ENCODE measurements around the gene APRT. TPM values are rescaled to one million over a fixed set of nuclear protein-coding genes. Genes with fewer than 3 reads are reported as not detected.

The APRT gene
- total and polyA plus RNA-seq, 9 of the 15 experiments (the other 6 are each of a cell fraction or from before 2014, with no cell fraction given): 41.7 to 409 (median 146) TPM

- in situ Hi-C loops (cut with MboI) (loop anchor here (5.0 to 10.0 kb wide), 2 partner anchors 356 to 404 kb away; partner anchors contain the start of gene ZNF778), intact Hi-C loops (cut with micrococcal nuclease) (loop anchor here (5.0 to 10.0 kb wide), 3 partner anchors 166 to 696 kb away; partner anchors contain the start of genes CBFA2T3 and SPG7)
- no peak for FAIRE-seq
- Histone ChIP-seq H3K27ac (ENCODE audit: extremely low read depth, low read depth, low read length) (peak overlapping the region; percentile 94), H3K9ac (ENCODE audit: insufficient read depth in 1 of 2, low read depth in 2 of 2, low read length in 2 of 2) (peak overlapping the region; percentile 86 to 99), H2AFZ (ENCODE audit: low read depth, low read length) (peak overlapping the region; percentile 98), H4K20me1 (replicated peaks; ENCODE audit: control insufficient read depth, insufficient read depth, low read length) (peaks cover 30% of the 10 kb centered on the region; the same call in 1 of the 2 replicates), H3K9me3 (replicated peaks; ENCODE audit: control insufficient read depth, insufficient read depth, low read depth, low read length) (no peaks in the 10 kb centered on the region), H3K4me1 (replicated peaks in 1 of 2; ENCODE audit: control insufficient read depth in 2 of 2, insufficient read depth in 2 of 2, low read length in 2 of 2) (peaks cover 14 to 82% of the 10 kb centered on the region in 2 experiments), H3K27me3 (ENCODE audit: control insufficient read depth in 2 of 2, insufficient read depth in 2 of 2, low read length in 2 of 2) (no peaks in the 10 kb centered on the region; a peak in 1 of 5 replicates), H3K4me2 (ENCODE audit: insufficient read depth, low read length) (peak overlapping the region; percentile 96), H3K79me2 (ENCODE audit: control insufficient read depth, insufficient read depth, low read length) (peaks cover 47% of the 10 kb centered on the region), H3K4me3 (peak overlapping the region; percentile 64), H3K36me3 (ENCODE audit: control insufficient read depth, insufficient read depth, low read length) (peaks cover 49% of the 10 kb centered on the region; the same call in 2 of the 3 replicates), H3K9me1 (ENCODE audit: control insufficient read depth, insufficient read depth, low read length) (no peaks in the 10 kb centered on the region)
- ATAC-seq: peak; percentile 48
- POLR2A ChIA-PET: interaction anchor here (0.6 to 6.1 kb wide), 15 partner anchors 8 to 664 kb away, joined by 3 to 50 read pairs (median 5); partner anchors contain the start of gene PIEZO1
- WGBS (ENCODE audit: insufficient coverage, low coverage, missing lambda C conversion rate): 2% methylated on average over 35 of the region's 65 CpGs
- CTCF ChIA-PET (ENCODE audit: low intra/inter-chr PET ratio): interaction anchor here (0.8 to 1.9 kb wide), 3 partner anchors 47 to 360 kb away, joined by 4 to 16 read pairs (median 5); partner anchors contain the start of gene CDH15
- BruUV-seq (replicated peaks): no TSS peak
- DNase-seq (ENCODE audit: extremely low read depth in 1 of 4, low spot score in 3 of 4): peak; percentile 68 to 83 (median 75)
- TF ChIP-seq KDM5B (IDR thresholded peaks at IDR 0.05; ENCODE audit: insufficient replicate concordance, low read depth, low read length): peak; percentile 17
- TF ChIP-seq, protein P1, sequence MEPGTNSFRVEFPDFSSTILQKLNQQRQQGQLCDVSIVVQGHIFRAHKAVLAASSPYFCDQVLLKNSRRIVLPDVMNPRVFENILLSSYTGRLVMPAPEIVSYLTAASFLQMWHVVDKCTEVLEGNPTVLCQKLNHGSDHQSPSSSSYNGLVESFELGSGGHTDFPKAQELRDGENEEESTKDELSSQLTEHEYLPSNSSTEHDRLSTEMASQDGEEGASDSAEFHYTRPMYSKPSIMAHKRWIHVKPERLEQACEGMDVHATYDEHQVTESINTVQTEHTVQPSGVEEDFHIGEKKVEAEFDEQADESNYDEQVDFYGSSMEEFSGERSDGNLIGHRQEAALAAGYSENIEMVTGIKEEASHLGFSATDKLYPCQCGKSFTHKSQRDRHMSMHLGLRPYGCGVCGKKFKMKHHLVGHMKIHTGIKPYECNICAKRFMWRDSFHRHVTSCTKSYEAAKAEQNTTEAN (CRISPR knock-in tag; IDR thresholded peaks at IDR 0.05): no peak
- TF ChIP-seq, protein P2, sequence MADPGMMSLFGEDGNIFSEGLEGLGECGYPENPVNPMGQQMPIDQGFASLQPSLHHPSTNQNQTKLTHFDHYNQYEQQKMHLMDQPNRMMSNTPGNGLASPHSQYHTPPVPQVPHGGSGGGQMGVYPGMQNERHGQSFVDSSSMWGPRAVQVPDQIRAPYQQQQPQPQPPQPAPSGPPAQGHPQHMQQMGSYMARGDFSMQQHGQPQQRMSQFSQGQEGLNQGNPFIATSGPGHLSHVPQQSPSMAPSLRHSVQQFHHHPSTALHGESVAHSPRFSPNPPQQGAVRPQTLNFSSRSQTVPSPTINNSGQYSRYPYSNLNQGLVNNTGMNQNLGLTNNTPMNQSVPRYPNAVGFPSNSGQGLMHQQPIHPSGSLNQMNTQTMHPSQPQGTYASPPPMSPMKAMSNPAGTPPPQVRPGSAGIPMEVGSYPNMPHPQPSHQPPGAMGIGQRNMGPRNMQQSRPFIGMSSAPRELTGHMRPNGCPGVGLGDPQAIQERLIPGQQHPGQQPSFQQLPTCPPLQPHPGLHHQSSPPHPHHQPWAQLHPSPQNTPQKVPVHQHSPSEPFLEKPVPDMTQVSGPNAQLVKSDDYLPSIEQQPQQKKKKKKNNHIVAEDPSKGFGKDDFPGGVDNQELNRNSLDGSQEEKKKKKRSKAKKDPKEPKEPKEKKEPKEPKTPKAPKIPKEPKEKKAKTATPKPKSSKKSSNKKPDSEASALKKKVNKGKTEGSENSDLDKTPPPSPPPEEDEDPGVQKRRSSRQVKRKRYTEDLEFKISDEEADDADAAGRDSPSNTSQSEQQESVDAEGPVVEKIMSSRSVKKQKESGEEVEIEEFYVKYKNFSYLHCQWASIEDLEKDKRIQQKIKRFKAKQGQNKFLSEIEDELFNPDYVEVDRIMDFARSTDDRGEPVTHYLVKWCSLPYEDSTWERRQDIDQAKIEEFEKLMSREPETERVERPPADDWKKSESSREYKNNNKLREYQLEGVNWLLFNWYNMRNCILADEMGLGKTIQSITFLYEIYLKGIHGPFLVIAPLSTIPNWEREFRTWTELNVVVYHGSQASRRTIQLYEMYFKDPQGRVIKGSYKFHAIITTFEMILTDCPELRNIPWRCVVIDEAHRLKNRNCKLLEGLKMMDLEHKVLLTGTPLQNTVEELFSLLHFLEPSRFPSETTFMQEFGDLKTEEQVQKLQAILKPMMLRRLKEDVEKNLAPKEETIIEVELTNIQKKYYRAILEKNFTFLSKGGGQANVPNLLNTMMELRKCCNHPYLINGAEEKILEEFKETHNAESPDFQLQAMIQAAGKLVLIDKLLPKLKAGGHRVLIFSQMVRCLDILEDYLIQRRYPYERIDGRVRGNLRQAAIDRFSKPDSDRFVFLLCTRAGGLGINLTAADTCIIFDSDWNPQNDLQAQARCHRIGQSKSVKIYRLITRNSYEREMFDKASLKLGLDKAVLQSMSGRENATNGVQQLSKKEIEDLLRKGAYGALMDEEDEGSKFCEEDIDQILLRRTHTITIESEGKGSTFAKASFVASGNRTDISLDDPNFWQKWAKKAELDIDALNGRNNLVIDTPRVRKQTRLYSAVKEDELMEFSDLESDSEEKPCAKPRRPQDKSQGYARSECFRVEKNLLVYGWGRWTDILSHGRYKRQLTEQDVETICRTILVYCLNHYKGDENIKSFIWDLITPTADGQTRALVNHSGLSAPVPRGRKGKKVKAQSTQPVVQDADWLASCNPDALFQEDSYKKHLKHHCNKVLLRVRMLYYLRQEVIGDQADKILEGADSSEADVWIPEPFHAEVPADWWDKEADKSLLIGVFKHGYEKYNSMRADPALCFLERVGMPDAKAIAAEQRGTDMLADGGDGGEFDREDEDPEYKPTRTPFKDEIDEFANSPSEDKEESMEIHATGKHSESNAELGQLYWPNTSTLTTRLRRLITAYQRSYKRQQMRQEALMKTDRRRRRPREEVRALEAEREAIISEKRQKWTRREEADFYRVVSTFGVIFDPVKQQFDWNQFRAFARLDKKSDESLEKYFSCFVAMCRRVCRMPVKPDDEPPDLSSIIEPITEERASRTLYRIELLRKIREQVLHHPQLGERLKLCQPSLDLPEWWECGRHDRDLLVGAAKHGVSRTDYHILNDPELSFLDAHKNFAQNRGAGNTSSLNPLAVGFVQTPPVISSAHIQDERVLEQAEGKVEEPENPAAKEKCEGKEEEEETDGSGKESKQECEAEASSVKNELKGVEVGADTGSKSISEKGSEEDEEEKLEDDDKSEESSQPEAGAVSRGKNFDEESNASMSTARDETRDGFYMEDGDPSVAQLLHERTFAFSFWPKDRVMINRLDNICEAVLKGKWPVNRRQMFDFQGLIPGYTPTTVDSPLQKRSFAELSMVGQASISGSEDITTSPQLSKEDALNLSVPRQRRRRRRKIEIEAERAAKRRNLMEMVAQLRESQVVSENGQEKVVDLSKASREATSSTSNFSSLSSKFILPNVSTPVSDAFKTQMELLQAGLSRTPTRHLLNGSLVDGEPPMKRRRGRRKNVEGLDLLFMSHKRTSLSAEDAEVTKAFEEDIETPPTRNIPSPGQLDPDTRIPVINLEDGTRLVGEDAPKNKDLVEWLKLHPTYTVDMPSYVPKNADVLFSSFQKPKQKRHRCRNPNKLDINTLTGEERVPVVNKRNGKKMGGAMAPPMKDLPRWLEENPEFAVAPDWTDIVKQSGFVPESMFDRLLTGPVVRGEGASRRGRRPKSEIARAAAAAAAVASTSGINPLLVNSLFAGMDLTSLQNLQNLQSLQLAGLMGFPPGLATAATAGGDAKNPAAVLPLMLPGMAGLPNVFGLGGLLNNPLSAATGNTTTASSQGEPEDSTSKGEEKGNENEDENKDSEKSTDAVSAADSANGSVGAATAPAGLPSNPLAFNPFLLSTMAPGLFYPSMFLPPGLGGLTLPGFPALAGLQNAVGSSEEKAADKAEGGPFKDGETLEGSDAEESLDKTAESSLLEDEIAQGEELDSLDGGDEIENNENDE (IDR thresholded peaks at IDR 0.05; ENCODE audit: low read depth, low read length): no peak
These were observed 588 bp downstream of the APRT start for GRCh38 chr16:88810912-88811768.
